CD4-positive, alpha-beta T cell treated with Interleukin-15 for 1 hour (primary cell): Measurements from ENCODE around the gene SENP5.
"Not testable (repeated sequence)": the region's sequence is repeated elsewhere in the genome, so short reads cannot be mapped to it uniquely, and the experiment has no call there.

Experiments
- DNase-seq: peaks from one replicate; pipeline ENCODE4 v3.0.0-alpha.2; 2020

Gene SENP5, protein sequence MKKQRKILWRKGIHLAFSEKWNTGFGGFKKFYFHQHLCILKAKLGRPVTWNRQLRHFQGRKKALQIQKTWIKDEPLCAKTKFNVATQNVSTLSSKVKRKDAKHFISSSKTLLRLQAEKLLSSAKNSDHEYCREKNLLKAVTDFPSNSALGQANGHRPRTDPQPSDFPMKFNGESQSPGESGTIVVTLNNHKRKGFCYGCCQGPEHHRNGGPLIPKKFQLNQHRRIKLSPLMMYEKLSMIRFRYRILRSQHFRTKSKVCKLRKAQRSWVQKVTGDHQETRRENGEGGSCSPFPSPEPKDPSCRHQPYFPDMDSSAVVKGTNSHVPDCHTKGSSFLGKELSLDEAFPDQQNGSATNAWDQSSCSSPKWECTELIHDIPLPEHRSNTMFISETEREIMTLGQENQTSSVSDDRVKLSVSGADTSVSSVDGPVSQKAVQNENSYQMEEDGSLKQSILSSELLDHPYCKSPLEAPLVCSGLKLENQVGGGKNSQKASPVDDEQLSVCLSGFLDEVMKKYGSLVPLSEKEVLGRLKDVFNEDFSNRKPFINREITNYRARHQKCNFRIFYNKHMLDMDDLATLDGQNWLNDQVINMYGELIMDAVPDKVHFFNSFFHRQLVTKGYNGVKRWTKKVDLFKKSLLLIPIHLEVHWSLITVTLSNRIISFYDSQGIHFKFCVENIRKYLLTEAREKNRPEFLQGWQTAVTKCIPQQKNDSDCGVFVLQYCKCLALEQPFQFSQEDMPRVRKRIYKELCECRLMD

DNA sequence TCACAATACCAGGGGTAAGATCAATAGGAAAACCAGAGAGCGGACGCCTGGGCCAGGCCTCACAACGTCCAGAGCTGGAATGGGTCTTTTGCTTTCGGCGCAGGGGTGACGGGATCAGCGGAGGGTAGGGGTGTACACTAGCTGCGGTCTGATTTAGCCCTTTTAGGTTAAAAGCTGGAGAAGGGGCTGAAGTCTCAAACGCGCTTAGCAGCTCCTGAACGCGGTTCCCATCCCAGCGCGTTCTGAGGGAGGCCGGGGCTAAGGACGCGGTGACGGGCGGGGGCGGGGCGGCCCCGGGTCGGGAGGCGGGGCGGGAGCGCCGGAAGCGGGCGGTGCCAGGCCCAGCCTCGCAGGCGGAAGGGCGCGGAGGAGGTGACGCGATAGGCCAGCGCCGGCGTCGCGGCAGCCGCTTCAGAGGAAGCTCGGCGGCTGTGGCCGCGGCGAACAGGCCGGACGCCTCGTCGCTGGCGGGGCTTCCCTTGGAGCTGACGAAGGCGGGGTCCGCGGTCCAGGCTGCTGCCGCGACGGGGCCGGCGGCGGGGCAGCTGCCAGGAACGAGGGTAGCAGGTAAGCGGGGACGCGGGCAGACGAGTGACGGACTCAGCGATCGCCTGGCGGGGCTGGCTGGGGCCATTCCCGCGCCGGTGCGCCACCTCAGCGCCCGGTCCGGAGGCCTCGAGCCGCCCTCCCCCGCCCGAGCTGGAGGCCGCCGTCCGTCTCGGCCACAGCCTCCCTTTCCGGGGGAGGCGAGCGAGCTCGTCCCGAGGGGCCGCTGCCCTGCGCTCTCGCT, at the start of gene SENP5:
SENP5 (plus strand) TSS at position 414 of the 790 bp plus-strand sequence. CDS start 17,262 bp downstream, outside the sequence.
- peak; percentile 89 for DNase-seq

DNA sequence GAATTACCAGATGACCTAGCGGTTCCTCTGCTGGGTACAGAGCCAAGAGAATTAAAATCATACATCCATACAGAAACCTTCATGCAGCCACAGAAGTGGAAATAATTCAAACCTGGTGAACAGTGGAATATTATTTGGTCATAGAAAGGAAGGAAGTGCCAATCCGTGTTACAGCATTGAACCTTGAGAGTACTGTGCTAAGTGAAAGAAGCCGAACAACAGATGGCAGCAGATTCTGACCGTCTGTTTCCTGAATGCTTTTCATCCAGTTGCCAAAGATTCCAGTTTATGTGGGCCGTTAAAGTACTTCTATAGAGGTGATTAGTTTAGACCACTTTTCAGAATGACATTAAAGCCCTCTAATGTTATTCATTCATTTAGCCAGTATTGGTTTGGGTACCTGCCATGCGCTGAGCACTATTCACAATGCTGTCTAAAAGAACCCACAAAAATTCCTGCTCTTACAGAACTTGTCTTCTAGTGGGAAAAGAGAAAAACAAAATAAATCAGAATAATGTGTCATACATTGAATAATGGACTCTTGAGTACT, 45.8 kb upstream of the SENP5 start:
- no peak for DNase-seq

- DNase-seq: not testable (repeated sequence)
These were observed 38.1 kb upstream of the SENP5 start for GRCh38 chr3:196829651-196830050.

DNA sequence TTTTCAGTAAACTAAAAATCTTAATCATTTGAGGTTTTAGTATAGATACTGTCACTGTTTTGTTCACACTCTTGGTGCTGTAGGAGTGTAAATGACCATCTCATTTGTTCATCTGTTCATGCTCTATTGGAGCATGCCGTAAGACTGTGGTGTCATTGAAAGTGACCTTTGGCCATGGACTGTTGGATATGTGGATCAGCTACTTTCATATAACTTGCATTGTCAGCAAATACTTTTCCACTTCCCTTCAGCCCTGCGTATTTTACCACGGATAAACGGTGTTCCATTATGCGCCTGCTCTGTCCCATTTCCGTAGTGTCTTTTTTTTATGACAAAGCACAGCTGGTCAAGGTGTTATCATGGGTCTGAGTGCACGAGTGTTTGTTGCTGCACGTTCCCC, 32.6 kb upstream of the SENP5 start:
- DNase-seq: no peak

DNA sequence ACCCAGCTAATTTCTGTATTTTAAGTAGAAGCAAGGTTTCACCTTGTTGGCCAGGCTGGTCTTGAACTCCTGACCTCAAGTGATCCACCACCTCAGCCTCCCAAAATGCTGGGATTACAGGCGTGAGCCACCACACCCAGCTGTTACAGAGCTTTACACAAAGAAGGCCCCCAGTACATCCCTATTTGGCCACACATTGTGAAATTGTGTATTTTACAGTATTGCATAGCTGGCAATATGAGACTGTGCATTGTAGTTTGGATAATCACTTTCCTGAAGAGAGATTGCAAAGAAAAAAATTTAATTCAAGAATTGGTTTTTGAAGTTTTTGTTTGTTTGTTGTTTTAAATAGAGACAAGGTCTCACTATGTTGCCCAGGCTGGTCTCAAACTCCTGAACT, 31.1 kb upstream of the SENP5 start:
- not testable (repeated sequence) for DNase-seq

GRCh38 chr3:196837819-196838420, 29.8 kb upstream of the SENP5 start:
- peak; percentile 70 for DNase-seq

DNA sequence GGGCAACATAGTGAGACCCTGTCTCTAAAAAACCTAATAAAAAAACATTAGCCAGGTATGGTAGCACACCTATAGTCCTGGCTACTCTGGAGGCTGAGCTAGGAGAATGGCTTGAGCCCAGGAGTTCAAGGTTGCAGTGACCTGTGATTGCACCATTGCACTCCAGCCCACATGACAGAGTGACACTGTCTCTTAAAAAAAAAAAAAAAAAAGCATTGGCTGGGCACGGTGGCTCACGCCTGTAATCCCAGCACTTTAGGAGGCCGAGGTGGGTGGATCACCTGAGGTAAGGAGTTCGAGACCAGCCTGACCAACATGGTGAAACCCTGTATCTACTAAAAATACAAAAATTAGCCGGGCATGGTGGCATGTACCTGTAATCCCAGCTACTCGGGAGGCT, 28.4 kb upstream of the SENP5 start:
- not testable (repeated sequence) for DNase-seq

- no peak for DNase-seq
These were observed 24.9 kb upstream of the SENP5 start for GRCh38 chr3:196842567-196843434.

- no peak for DNase-seq
These were observed 24.1 kb upstream of the SENP5 start for GRCh38 chr3:196843435-196844110.

- DNase-seq: not testable (repeated sequence)
These were observed 23.2 kb upstream of the SENP5 start for GRCh38 chr3:196844235-196845219.

DNA sequence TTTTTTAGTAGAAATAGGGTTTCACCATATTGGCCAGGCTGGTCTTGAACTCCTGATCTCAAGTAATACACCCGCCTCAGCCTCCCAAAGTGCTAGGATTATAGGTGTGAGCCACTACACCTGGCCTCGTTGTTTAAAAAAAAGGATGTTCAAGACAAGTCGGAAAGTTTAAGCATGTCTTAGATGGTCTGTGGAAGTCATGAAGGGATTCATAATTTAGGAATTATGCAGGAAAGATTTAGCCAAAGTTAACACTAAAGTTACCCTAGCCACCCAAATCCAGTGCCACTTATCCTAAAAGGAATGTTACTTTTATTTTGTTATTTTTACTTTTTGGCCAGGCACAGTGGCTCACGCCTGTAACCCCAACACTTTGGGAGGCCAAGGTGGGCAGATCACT, 19.3 kb upstream of the SENP5 start:
- not testable (repeated sequence) for DNase-seq

DNA sequence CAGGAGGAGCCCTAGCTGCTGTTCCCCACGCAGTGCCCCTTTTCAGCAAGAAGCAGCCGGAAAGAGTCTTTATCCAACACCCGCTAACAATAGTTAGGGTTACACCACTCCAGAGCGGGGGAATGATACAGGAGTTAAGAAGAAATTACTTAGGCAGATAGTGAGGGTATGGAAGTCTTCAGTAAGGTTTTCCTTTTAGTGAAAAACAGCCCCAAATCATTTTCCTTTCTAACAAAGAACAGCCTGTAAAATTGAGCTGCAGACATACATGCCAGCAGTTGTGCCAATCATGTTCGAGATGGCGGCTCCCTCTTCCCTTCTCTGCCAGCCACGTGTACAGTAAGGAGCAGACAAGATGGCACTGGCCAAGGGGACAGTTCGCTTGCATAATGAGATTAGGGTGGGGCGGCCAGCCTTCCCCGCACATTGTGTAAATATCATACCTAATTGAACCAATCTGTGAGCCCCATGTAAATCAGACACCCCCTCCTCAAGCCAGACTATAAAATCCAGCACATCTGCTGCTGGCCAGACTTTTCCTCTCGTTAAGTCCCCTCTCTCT, 18.5 kb upstream of the SENP5 start:
- DNase-seq: no peak

GRCh38 chr3:196863000-196863399, 4.7 kb upstream of the SENP5 start:
- not testable (repeated sequence) for DNase-seq

DNA sequence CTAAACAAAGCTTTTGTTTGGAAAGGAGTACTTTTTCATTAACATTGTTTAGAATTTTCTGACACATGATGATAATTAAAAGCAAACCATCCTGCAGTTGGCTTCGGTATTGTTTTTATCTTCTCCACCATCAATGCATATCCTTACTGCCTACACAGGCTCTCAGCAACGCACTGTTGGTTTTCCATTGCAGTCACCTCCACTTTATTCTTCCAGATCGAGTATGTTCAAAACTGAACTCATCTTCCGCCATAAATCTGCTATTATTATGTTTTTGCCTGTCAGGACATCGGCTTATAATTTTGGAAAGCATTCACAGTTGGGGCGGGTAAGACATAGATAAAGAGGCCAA, 589 bp upstream of the SENP5 start:
- DNase-seq: no peak

DNA sequence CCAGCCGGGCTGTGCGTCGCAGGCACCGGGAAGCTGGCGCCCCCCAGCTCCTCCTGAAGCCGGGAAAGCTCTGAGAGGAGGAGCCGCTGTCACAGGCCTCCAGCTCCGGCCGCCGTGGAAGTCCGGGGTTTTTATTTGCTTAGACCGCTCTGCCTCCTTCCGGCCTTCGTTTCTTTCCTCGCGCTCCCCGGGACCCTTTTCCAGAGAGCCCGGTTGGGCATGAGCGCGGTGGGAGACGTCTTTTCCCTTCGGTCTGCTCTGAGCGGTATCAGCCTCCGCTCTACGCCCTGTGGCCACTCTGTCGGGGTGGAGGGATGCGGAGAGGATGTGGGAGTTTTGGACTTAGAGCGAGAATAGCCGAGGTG, 559 bp downstream of the SENP5 start:
- no peak for DNase-seq

DNA sequence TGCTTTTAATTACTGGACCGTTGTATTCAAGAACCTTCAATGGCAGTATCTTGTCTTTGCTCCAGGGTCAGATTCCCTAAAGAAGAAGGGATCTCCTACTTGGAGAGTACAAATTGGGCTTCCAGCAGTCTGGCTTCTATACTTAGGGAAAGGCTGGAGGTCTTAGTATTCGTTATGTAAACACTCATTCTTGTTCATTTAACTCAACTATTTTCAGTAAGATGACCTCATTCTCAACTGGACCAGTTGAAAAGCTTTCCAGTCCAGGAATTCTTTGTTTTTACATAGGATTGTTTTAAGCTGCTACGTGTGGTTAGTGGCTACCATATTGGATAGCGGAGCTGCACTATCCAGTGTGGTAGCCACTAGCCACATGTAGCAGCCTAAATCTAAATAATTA, 4.6 kb downstream of the SENP5 start:
- DNase-seq: no peak

GRCh38 chr3:196874511-196875094, 6.9 kb downstream of the SENP5 start:
- not testable (repeated sequence) for DNase-seq

DNA sequence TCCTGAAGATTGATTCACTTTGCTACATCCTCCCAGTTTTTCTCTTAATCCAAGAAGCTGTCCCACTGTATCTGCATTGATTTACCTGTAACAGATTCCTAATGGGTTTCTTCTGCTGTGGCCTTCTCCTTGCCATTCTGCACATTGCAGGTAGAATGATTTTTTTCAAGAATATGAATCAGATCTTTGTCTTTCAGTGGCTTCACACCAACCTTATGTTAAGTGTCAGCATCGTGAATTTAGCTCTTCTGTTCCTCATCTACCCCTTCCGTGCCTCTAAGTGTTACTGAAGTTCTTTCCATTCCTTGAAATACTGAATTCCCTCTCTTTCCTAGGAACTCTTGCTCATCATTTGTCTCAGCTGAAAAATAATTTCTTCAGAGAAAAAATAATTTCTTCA, 7.5 kb downstream of the SENP5 start:
- no peak for DNase-seq

DNA sequence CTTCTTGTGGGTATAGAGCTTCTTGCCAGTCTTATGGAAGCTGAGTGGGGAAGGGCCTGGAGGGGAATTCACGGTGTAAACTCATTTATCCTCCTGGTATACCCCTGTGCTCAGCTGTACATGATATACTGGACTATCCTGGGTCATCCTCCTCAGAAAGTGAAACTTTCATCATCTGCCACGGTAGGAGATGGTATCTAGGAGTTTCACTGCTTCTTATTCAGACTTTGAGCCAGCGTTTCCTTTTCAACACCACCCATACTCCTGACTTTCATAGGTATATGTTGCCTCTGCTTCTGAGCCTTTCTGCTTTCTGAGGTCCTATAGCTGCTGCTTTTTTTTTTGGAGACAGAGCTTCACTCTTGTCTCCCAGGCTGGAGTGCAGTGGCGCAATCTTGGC, 15.6 kb downstream of the SENP5 start:
- no peak for DNase-seq
